ENCODE measurements around the gene RBM4B. TPM values are rescaled to one million over a fixed set of nuclear protein-coding genes. Genes with fewer than 3 reads are reported as not detected.

Gene RBM4B
- total and polyA plus RNA-seq, 2 of the 13 experiments (the other 11 are each of a cell fraction or from before 2014, with no cell fraction given), result 25.8 to 32.4 TPM

GRCh38 chr11:66625041-66625751 is 52.5 kb downstream of the RBM4B start:
- Histone ChIP-seq H3K36me3 (replicated peaks in 1 of 2; ENCODE audit: control insufficient read depth in 1 of 2, insufficient read depth in 2 of 2, low read length in 2 of 2) (peaks cover 41 to 83% of the 10 kb centered on the region in 2 experiments), H3K4me1 (ENCODE audit: insufficient read depth, low read length) (peaks cover 35% of the 10 kb centered on the region), H3K79me2 (ENCODE audit: insufficient read depth, low read length) (peaks cover 98% of the 10 kb centered on the region), H2AFZ (ENCODE audit: low read length) (no peak overlapping the region), H3K4me2 (ENCODE audit: low read depth, low read length) (no peak overlapping the region), H3K9me3 (ENCODE audit: low read length) (no peaks in the 10 kb centered on the region), H3K27ac (ENCODE audit: extremely low read length, insufficient read depth, low read length) (no peak overlapping the region), H3K27me3 (ENCODE audit: control insufficient read depth in 1 of 2, insufficient read depth in 2 of 2, low read length in 2 of 2) (no peaks in the 10 kb centered on the region), H4K20me1 (ENCODE audit: insufficient read depth, low read length) (peaks cover 57% of the 10 kb centered on the region), H3K9ac (ENCODE audit: insufficient read depth, low read depth, low read length) (no peak overlapping the region), H3K4me3 (replicated peaks in 1 of 3; ENCODE audit: insufficient read depth in 1 of 3, low read depth in 2 of 3, low read length in 3 of 3) (no peak overlapping the region)
- WGBS (ENCODE audit: low lambda C conversion rate), result 98% methylated on average over 9 of the region's 26 CpGs
- in situ Hi-C loops (cut with HindIII; ENCODE audit: extremely low pct_ligation_motif_present, low pct_unique_long_range_greater_than_20kb), result no loop called here
- no peak for DNase-seq (ENCODE audit: low spot score)
- peak; percentile 5; the same call in 2 of the 3 replicates for ATAC-seq
- no peak for FAIRE-seq
- ChIA-PET CTCF (ENCODE audit: low intra/inter-chr PET ratio, low total read pairs) (no interaction called here), POLR2A (interaction anchor here (2.8 to 10.6 kb wide), 2 partner anchors 9 to 12 kb away, joined by 12 to 211 read pairs; partner anchors contain the start of genes RBM14 and RBM4)
- no TSS peak for BruUV-seq (replicated peaks)
- intact Hi-C loops (cut with micrococcal nuclease; ENCODE audit: unreplicated experiment), result no loop called here
- no peak for TF ChIP-seq RFX1 (IDR thresholded peaks at IDR 0.05)
- no peak for TF ChIP-seq SMARCC2 (IDR thresholded peaks at IDR 0.05)
- no peak for TF ChIP-seq HOXD1 (CRISPR knock-in tag; IDR thresholded peaks at IDR 0.05)
- TF ChIP-seq BCL6 (CRISPR knock-in tag; IDR thresholded peaks at IDR 0.05), result no peak
- TF ChIP-seq ZNF605 (CRISPR knock-in tag; IDR thresholded peaks at IDR 0.05), result no peak
- TF ChIP-seq FUBP1 (CRISPR knock-in tag; IDR thresholded peaks at IDR 0.05; ENCODE audit: borderline replicate concordance), result no peak
- peak; percentile 88 for TF ChIP-seq AGO2 (optimal IDR thresholded peaks at IDR 0.05; ENCODE audit: low read depth, low read length)
- no peak for TF ChIP-seq ESRRA (CRISPR knock-in tag; IDR thresholded peaks at IDR 0.05; ENCODE audit: low read depth)
- TF ChIP-seq TERF1 (CRISPR knock-in tag; IDR thresholded peaks at IDR 0.05), result no peak
- no peak for TF ChIP-seq HNF4G (IDR thresholded peaks at IDR 0.05; ENCODE audit: borderline replicate concordance, low read depth, low read length)
- TF ChIP-seq HNF4G (CRISPR knock-in tag; IDR thresholded peaks at IDR 0.05; ENCODE audit: borderline replicate concordance, low read depth), result no peak
- TF ChIP-seq ZNF20 (CRISPR knock-in tag; IDR thresholded peaks at IDR 0.05), result no peak
- no peak for TF ChIP-seq SAFB2 (CRISPR knock-in tag; IDR thresholded peaks at IDR 0.05; ENCODE audit: borderline replicate concordance, low read depth)
- peak; percentile 58; the same call in 1 of the 2 replicates for TF ChIP-seq RBFOX2 (IDR thresholded peaks at IDR 0.05; ENCODE audit: low read depth, low read length)
- TF ChIP-seq UBTF (CRISPR knock-in tag; IDR thresholded peaks at IDR 0.05), result no peak
- TF ChIP-seq NONO (IDR thresholded peaks at IDR 0.05), result no peak
- no peak for TF ChIP-seq NONO (CRISPR knock-in tag; conservative IDR thresholded peaks at IDR 0.05)

All from HepG2 (cell line).